Thyroid gland (tissue), 4 donors: ENCODE measurements around the gene MIER3.

Source experiments
- POLR2A ChIP-seq, 2 donors: fragments of 450-650 bp; IDR thresholded peaks; one replicate each; pipeline ENCODE4 v1.6.1; 2017; ENCODE audit warnings: antibody characterized with exemption in 2 of 2, mild to moderate bottlenecking in 2 of 2, moderate library complexity in 1 of 2
- TF ChIP-seq, protein P1 (sequence below), 6 experiments: fragments of 200-600 bp in 3 of 6; fragments of 450-650 bp in 3 of 6; sonication (generic) in 3 of 6; IDR thresholded peaks; one replicate each; pipeline ENCODE4 v1.5.1; 2016 to 2019; ENCODE audit warnings: antibody characterized with exemption in 6 of 6, mild to moderate bottlenecking in 2 of 6, inconsistent platforms in 1 of 6, moderate library complexity in 1 of 6

GRCh38 chr5:56964173-56964572 lies 12.2 kb upstream of the MIER3 start:
- TF ChIP-seq, protein P1, sequence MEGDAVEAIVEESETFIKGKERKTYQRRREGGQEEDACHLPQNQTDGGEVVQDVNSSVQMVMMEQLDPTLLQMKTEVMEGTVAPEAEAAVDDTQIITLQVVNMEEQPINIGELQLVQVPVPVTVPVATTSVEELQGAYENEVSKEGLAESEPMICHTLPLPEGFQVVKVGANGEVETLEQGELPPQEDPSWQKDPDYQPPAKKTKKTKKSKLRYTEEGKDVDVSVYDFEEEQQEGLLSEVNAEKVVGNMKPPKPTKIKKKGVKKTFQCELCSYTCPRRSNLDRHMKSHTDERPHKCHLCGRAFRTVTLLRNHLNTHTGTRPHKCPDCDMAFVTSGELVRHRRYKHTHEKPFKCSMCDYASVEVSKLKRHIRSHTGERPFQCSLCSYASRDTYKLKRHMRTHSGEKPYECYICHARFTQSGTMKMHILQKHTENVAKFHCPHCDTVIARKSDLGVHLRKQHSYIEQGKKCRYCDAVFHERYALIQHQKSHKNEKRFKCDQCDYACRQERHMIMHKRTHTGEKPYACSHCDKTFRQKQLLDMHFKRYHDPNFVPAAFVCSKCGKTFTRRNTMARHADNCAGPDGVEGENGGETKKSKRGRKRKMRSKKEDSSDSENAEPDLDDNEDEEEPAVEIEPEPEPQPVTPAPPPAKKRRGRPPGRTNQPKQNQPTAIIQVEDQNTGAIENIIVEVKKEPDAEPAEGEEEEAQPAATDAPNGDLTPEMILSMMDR (IDR thresholded peaks at IDR 0.05), result no peak
- TF ChIP-seq POLR2A (IDR thresholded peaks at IDR 0.05), result no peak
